HuH-7.5 (cell line): ENCODE results near the gene ANAPC2.

ENCODE experiments used
- DNase-seq: peaks from one replicate; pipeline ENCODE4 v3.0.0; 2011; ENCODE audit warnings: low spot score

Gene ANAPC2

GRCh38 chr9:137126786-137127185 is 61.6 kb downstream of the ANAPC2 start:
- DNase-seq = peak; percentile 6
